PFSK-1 (cell line): ENCODE results near the gene COL23A1.
A peak's percentile ranks its signal among the peaks of the same experiment; 100 is the strongest.

Source experiments
- FOXP2 ChIP-seq: optimal IDR thresholded peaks from 2 replicates; pipeline ENCODE3; 2011; ENCODE audit warnings: borderline replicate concordance, control low read depth, inconsistent platforms; ENCODE audit not compliant: insufficient read depth; ENCODE audit errors: extremely low read length, extremely low read depth
- POLR2AphosphoS5 ChIP-seq: IDR thresholded peaks from 2 replicates; pipeline ENCODE4 v1.6.1; 2012; ENCODE audit warnings: low read depth, mild to moderate bottlenecking, control low read depth, low read length, moderate library complexity
- SIN3A ChIP-seq: IDR thresholded peaks from 2 replicates; pipeline ENCODE4 v1.6.1; 2012; ENCODE audit warnings: mild to moderate bottlenecking, low read length, moderate library complexity, borderline replicate concordance; ENCODE audit not compliant: insufficient read depth
- TF ChIP-seq, protein P1 (sequence below), 2 experiments: IDR thresholded peaks; 2 replicates each; pipeline versions ENCODE4 v1.6.1 to v1.8.0; 2011 to 2012; ENCODE audit warnings: low read depth in 2 of 2, low read length in 2 of 2, control low read depth in 1 of 2, inconsistent platforms in 1 of 2, mild to moderate bottlenecking in 1 of 2, moderate library complexity in 1 of 2; ENCODE audit not compliant: insufficient read depth in 1 of 2

DNA sequence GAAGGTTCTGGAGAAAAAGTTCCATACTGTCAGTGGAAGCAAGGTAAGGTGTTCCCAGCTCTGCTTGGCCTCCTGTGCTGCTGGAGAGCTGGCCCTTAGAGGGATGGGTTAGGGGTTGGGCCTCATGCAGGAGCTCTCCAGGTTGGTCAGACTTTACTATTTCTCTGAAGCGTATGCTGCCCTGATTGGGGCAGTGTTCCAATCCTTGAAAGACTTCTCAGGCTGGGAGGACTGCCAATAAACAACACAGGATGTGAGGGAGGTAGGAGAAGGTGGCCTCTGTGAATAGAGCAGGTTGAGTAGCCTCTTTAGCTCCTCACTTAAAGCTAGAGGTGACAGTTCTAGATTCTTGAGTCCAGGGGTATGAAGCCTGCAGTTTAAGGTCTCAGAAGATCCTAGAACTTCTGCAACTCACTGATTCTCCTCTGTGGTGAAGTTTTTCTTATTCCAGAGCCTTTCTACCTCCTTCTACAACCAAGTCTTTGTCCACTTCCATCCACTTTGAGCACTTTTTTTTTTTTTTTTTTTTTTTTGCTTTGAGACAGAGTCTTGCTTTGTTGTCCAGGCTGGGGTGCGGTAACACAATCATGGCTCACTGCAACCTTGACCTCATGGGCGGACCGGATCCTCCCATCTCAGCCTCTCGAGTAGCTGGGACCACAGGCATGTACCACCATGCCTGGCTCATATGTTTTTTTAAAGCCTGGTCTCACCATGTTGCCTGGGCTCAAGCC is 382.8 kb downstream of the COL23A1 start:
- TF ChIP-seq, protein P1, sequence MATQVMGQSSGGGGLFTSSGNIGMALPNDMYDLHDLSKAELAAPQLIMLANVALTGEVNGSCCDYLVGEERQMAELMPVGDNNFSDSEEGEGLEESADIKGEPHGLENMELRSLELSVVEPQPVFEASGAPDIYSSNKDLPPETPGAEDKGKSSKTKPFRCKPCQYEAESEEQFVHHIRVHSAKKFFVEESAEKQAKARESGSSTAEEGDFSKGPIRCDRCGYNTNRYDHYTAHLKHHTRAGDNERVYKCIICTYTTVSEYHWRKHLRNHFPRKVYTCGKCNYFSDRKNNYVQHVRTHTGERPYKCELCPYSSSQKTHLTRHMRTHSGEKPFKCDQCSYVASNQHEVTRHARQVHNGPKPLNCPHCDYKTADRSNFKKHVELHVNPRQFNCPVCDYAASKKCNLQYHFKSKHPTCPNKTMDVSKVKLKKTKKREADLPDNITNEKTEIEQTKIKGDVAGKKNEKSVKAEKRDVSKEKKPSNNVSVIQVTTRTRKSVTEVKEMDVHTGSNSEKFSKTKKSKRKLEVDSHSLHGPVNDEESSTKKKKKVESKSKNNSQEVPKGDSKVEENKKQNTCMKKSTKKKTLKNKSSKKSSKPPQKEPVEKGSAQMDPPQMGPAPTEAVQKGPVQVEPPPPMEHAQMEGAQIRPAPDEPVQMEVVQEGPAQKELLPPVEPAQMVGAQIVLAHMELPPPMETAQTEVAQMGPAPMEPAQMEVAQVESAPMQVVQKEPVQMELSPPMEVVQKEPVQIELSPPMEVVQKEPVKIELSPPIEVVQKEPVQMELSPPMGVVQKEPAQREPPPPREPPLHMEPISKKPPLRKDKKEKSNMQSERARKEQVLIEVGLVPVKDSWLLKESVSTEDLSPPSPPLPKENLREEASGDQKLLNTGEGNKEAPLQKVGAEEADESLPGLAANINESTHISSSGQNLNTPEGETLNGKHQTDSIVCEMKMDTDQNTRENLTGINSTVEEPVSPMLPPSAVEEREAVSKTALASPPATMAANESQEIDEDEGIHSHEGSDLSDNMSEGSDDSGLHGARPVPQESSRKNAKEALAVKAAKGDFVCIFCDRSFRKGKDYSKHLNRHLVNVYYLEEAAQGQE (IDR thresholded peaks at IDR 0.05; ENCODE audit: insufficient read depth in 1 of 2, low read depth in 2 of 2, low read length in 2 of 2), result no peak
- TF ChIP-seq POLR2AphosphoS5 (0 out of 2 replicates have a peak, but pooled peaks have one; percentile 29), FOXP2 (no peak), SIN3A (no peak)
